H4 (cell line): ENCODE results near the gene SLC25A51. TPM values are rescaled to one million over a fixed set of nuclear protein-coding genes. Genes with fewer than 3 reads are reported as not detected.

ENCODE experiments used
- DNase-seq: peaks from one replicate; pipeline ENCODE4 v3.0.0-alpha.2; 2015; ENCODE audit warnings: low spot score
- total RNA-seq: library from RNA; depleted of rRNA; stranded (reverse); fragments of >200 nt; shearing (Covaris generic); gene quantifications from 2 replicates; pipeline ENCODE4 v1.2.3, GENCODE V29; 2014

SLC25A51 gene
- total RNA-seq, 1 experiment from 2014 or later: 38.4 TPM

DNA sequence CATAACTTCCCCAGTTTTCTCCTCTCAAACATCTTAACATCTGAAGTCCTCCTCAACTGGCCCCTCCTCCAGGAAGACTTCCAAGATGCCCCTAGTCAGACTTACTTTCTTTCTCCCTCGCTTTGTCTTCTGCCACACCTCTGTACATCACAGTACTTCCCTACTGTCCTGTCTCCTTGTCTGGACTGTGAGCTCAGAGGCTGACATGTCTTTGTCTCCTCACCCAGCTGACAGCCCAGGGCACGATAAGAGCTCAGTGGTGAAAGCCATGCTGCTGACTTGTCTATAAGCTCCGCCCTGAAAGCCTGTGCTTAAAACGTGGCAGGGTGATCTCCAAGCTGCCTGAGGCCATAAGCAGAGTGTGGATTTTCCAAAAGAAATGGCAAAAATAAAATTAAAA is 33.0 kb upstream of the SLC25A51 start:
- peak; percentile 63 for DNase-seq

GRCh38 chr9:37936376-37936775 is 32.4 kb upstream of the SLC25A51 start:
- no peak for DNase-seq

- no peak for DNase-seq
Observed at GRCh38 chr9:37935096-37935495, 31.2 kb upstream of the SLC25A51 start.

DNA sequence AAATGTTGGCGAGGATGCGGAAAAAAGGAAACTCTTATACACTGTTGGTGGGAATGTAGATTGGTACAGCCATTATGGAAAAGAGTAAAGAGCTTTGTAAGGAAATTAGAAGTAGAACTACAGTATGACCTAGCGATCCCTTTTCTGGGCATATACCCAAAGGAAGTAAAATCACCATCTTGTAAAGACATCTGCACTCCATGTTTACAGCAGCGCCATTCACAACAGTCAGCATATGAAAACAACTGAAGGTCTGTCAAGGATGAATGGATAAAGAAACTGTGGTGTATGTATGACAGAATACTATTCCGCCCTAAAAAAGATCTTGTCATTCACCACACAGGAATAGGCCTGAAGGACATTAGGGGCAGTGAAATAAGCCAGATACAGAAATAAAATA is 27.7 kb upstream of the SLC25A51 start:
- DNase-seq: no peak

GRCh38 chr9:37929441-37929895 is 25.5 kb upstream of the SLC25A51 start:
- peak; percentile 56 for DNase-seq

GRCh38 chr9:37928552-37929430 is 24.9 kb upstream of the SLC25A51 start:
- no peak for DNase-seq

DNA sequence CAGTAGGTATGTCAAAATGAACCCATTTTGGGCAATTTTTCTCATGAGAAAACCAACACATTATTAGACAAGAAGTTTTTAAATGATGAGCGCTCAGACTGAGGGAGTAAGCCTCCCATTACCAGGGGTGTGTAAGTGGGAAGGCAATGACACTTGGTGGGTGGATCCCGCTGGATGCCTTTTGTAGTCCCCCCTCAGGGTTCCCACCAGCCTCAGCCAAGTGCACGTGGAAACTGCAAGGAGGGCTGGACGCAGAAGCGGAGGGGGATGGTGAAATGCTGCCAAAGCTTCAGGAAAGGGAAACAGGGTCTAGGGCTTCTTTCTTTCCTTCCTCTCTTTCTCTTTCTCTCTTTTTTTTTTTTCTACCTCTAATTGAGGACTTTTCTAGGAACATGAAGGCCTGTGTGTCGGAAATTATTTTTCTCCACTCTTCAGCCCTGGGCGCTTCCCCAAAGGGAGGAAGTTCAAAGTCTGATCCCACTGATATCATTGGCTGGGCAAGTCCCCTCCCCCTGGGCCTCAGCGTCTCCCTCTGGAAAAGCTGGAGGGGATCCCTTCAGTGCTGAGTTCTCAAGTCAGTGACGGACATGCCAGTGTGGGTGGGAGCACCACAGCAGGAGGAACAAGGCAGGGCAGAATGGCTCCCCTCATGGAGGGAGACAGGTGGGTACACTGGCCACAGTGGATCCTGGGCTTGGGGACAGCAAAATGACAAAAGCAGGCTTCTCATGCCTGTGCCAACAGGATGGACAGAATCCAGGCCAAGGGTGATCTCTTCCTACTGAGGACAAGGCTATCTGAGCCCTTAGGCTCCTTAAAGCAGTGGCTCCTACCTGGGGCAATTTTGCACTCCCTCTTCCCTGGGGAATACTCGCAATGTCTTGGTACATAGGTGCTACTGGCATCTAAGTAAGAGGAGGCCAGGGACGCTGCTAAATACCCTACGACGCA is 23.9 kb upstream of the SLC25A51 start:
- no peak for DNase-seq

GRCh38 chr9:37927132-37927531 is 23.2 kb upstream of the SLC25A51 start:
- DNase-seq: no peak

- no peak for DNase-seq
Observed at GRCh38 chr9:37926737-37927118, 22.8 kb upstream of the SLC25A51 start.

DNA sequence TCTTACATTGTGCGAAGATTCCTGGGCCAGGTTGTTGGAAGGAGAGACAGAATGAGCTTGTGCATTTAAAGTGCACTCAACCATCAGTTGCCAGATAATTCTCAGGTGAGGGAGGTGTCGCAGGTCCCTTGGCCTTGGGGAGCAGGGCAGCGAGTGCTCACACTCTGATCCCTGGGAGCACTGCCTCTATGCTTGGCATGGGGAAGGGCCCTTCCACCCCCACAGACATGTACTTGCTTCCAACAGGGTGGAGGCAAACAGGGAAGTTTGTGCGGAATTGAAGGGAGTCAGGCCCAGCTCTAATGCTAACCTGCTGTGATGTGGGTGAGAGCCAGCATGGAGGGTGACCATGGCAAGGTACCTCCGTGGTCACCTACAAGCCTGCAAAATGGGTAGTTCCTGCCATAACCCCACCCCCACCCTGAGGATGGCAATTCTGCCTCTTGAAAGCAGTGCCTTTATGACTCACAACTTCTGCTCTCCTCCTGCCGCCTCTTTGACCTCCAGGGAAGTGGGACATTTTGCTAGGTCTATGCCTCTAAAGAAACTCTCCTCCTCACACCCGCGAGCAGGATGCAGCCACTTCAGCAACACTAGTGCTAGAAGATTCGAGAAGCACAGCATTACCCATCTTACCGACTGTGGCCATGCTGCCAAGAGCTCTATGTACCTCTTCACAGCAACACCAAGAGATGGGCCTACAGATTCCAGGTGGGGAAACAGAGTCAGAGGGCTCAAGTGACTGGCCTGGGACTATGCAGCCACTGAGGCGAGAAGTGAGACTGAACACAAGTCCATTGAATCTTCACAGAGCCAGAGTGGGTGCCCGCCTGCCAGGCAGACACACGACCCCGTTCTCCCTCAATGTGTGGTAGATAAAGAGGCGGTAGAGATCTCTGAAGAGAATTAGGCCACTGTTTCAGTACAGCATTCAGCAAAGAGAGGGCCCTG is 22.1 kb upstream of the SLC25A51 start:
- no peak for DNase-seq

- DNase-seq: no peak
Observed at GRCh38 chr9:37925006-37925405, 21.1 kb upstream of the SLC25A51 start.

DNA sequence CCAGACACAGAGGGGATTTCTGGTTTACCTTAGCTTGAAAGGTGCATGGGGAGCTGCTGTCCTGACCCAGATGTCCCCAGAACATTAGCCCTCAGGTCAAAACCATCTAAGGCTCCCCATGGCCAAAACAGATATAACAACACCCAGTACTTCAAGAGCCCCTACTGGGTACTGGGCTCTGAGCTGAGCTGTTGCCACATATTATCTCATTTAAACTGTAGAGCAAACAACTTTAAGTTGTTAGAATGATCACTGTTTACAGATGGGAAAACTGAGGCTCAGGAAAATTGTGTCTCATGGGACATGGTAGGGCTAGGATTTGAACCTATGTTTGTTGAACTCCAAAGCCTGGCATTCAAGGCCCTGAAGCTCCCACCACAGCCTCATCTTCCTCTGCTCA is 20.6 kb upstream of the SLC25A51 start:
- DNase-seq: no peak

DNA sequence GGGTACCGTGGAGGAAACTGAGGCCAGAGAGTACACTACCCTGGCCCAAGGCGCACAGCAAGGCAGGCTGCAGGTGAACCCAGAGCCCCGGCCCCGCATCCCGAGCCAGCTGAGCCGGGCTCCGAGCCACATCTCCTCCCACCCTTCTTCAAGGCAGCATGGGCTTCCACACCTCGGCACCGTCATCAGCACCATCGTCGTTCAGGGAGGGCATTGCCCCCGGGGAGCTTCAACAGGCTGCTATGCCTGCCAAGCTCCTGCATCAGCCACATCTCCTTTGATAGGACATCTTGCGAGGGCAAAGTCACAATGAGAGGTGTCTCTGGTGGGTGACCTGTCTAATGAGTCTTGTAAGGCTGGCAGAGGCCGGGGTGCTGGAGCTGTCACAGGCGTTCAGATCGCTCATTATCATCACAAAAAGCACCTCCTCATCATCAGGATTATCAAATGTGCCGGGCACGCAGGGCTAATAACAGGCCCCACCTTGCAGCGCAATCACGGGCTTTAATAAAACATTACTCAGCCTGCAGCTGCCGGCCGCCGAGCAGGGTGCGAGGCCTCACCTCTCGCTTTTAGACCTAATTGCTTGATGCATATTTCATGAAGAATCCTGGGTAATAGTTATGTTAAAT is 20.0 kb upstream of the SLC25A51 start:
- DNase-seq: no peak

DNA sequence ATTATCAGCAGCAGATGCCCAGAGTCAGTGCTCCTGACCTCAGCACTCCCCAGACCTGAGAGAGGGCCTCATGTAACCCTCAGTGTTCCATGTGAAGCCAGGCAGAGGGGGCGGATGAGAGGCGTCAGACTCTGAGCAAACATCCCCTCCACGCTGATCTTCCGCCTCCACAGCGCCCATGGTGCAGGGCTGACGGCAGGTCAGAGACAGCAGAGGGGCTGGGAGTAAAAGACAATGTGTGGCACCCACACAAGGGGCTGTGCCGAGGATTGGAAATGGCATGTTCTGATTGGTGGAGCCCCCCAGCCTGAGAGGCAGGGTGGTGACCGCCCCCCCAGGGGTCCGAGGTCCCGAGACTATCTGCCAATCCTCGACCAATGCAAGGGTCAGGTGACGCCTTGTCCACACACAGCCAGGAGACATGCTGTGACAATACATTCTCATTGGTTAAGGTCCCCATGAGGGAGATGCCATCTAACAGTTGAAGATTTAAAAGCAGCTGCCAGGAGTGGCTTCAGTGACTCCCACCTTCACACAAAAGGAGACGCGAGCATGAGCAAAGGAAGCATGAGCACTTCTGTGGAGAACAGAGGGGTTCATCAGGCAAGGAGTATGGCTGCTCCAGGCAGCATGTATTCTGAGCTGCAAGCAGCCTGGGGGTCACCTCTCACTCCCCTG is 19.3 kb upstream of the SLC25A51 start:
- DNase-seq: no peak

DNA sequence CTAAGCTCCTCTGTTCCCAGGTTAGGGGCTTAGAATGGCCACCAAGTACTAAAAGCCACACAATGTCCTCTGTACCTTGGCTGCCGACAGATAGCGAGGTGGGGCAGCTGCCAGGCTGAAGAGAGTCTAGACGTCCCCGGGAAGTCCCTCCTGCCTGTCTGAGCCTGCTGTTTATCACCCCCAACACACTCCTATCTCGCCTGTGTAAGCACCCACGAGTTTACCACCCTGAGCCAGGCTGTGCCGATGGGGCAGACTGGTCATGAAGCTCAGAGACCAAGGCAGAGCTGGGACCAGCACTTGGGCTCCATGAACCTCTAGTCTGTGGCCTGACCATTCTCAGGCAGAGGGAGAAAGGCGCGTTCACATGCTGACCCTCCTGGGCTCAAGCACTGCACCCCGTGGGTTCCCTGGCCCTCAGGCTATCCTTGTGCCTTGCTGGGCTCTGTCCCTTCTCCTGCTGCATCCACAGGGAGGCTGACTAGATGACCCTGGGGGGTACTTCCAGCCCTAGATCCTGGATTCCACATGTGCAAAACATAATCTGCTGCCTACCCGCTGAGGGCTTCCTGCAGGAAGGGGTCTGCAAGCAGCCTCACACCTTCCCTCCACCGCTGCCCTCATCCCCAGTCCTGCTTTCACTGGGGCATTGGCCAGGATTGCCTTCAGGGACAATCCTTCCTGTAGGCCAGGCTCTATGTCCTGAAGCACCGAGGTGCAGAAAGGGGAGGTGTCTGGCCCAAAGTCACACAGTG is 18.6 kb upstream of the SLC25A51 start:
- DNase-seq: no peak

DNA sequence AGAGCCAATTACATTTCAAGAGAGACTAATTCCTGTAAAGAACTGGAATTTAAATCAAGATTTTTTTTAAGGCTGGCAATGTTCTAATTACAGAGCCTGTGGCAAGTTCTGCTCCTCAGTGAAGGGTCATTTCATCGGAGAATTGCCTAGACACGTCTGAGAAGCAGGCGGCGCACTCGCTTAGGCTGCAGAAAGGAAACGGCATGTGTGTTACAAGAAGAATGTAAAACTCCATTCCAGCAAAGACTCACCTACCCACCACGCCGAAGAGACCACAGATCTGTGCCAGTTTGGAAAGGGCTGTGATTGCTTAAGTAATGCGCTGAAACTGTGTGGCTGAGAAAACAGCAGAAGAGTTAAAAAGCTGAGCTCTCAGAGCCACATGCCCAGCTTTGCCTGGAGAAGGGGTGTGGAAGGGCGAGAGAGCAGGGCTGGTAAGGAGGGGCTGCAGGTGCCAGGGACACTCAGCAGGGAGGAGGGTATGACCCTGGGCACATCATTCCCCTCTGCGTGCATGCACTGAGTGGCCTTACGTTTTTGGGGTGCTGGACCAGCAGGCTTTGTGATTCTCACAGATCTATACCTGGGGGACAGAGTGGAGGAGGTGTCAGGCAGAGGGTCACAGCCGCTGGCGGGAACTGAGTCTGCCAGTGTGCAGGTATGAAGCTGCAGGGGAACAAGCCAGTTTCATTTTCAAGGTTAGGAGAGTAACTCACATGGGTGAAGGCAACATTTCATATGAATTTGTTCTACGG is 17.8 kb upstream of the SLC25A51 start:
- no peak for DNase-seq

DNA sequence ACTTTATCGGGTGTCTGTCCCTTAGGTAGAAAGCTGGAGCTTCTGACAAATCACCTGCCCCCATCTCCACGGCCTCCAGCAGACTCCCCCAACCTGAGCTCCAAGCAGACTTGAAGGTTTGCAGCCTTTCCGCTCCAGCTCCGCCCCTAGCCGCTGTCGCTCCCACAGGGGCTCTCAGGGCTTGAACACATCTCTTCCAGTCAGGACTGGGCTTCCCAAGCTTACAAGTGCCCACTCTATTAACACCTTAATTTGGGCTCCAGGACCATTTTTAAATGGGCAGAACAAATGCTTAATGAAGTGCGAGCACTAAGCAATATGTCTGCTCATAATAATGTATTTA is 17.2 kb upstream of the SLC25A51 start:
- DNase-seq: no peak

- DNase-seq: no peak
Observed at GRCh38 chr9:37920471-37921167, 16.7 kb upstream of the SLC25A51 start.
